D721Med (cell line): Measurements from ENCODE around the gene CRPPA.

Experiments
- DNase-seq: peaks from one replicate; pipeline ENCODE4 v3.0.0; 2011; ENCODE audit warnings: low spot score; ENCODE audit not compliant: insufficient read length
- FAIRE-seq: peaks from 2 replicates; lab custom pipeline; 2011; peaks lifted over from hg19 to GRCh38; lab: Jason Lieb, UNC
- CTCF ChIP-seq: IDR thresholded peaks from 2 replicates; pipeline ENCODE4 v1.5.1; 2012; ENCODE audit warnings: mild to moderate bottlenecking, control low read depth; ENCODE audit not compliant: insufficient read depth; ENCODE audit errors: missing control alignments

CRPPA gene

GRCh38 chr7:16432425-16432731, 11.0 kb upstream of the CRPPA start:
- peak; percentile 44 for FAIRE-seq
- DNase-seq = no peak
- no peak for TF ChIP-seq CTCF

GRCh38 chr7:16431646-16432424, 10.5 kb upstream of the CRPPA start:
- FAIRE-seq (no peak), DNase-seq (no peak)
- TF ChIP-seq CTCF = peak; percentile 39

GRCh38 chr7:16430133-16430532, 8.8 kb upstream of the CRPPA start:
- no peak for FAIRE-seq
- no peak for DNase-seq
- TF ChIP-seq CTCF = no peak

- TF ChIP-seq CTCF = no peak
- FAIRE-seq (no peak), DNase-seq (no peak)
Measured at GRCh38 chr7:16428672-16429071, 7.3 kb upstream of the CRPPA start.

GRCh38 chr7:16428182-16428581, 6.8 kb upstream of the CRPPA start:
- FAIRE-seq (no peak), DNase-seq (no peak)
- no peak for TF ChIP-seq CTCF

- TF ChIP-seq CTCF = no peak
- no peak for DNase-seq
- no peak for FAIRE-seq
Measured at GRCh38 chr7:16423761-16424160, 2.4 kb upstream of the CRPPA start.

GRCh38 chr7:16422917-16423316, 1.6 kb upstream of the CRPPA start:
- DNase-seq = no peak
- TF ChIP-seq CTCF = no peak
- FAIRE-seq = no peak
